ENCODE results near the gene BRD3.

- TF ChIP-seq POLR2A (IDR thresholded peaks at IDR 0.05), result no peak
- TF ChIP-seq CTCF (IDR thresholded peaks at IDR 0.05 in 4 of 5, conservative IDR thresholded peaks at IDR 0.05 in 1 of 5), result no peak
Observed at GRCh38 chr9:133989625-133990365, 78.0 kb downstream of the BRD3 start.
